Hepatocyte (in vitro differentiated cells): Measurements from ENCODE around the gene C6orf47. TPM values are rescaled to one million over a fixed set of nuclear protein-coding genes. Genes with fewer than 3 reads are reported as not detected.

Experiments used
- DNase-seq: peaks from one replicate; pipeline ENCODE4 v3.0.0-alpha.2; 2016; ENCODE audit warnings: low spot score
- H2AFZ ChIP-seq: fragments of 200-600 bp; sonication (generic); 2 replicates; pipeline ENCODE4 v1.6.0; 2016; ENCODE audit warnings: antibody characterized with exemption, mild to moderate bottlenecking
- H3K27ac ChIP-seq: fragments of 200-600 bp; sonication (generic); 2 replicates; pipeline ENCODE4 v1.5.1; 2016; ENCODE audit warnings: mild to moderate bottlenecking
- H3K27me3 ChIP-seq: fragments of 200-600 bp; sonication (generic); 2 replicates; pipeline ENCODE4 v1.6.1; 2016
- H3K36me3 ChIP-seq: fragments of 200-600 bp; sonication (generic); replicated peaks from 2 replicates; pipeline ENCODE4 v1.5.1; 2016; ENCODE audit warnings: low read depth; ENCODE audit not compliant: insufficient read depth
- H3K4me1 ChIP-seq: fragments of 200-600 bp; sonication (generic); 2 replicates; pipeline ENCODE4 v1.5.1; 2016; ENCODE audit warnings: mild to moderate bottlenecking, moderate library complexity; ENCODE audit not compliant: insufficient read depth
- H3K4me2 ChIP-seq: fragments of 200-600 bp; sonication (generic); 2 replicates; pipeline ENCODE4 v1.6.0; 2016
- H3K4me3 ChIP-seq: fragments of 200-600 bp; sonication (generic); 2 replicates; pipeline ENCODE4 v1.5.1; 2016; ENCODE audit warnings: mild to moderate bottlenecking
- H3K79me2 ChIP-seq: fragments of 200-600 bp; sonication (generic); 2 replicates; pipeline ENCODE4 v1.6.0; 2017; ENCODE audit warnings: mild to moderate bottlenecking
- H3K9me2 ChIP-seq: fragments of 200-600 bp; sonication (generic); replicated peaks from 2 replicates; pipeline ENCODE4 v1.6.0; 2017; ENCODE audit warnings: mild to moderate bottlenecking; ENCODE audit not compliant: insufficient read depth
- H3K9me3 ChIP-seq: fragments of 200-600 bp; sonication (generic); 2 replicates; pipeline ENCODE4 v1.5.1; 2016; ENCODE audit warnings: low read depth, mild to moderate bottlenecking
- H4K20me1 ChIP-seq: fragments of 200-600 bp; sonication (generic); 2 replicates; pipeline ENCODE4 v1.6.0; 2016; ENCODE audit warnings: mild to moderate bottlenecking; ENCODE audit not compliant: insufficient read depth, poor library complexity, severe bottlenecking
- EZH2 ChIP-seq: fragments of 200-600 bp; sonication (generic); IDR thresholded peaks from 2 replicates; pipeline ENCODE4 v1.6.1; 2016; ENCODE audit warnings: antibody characterized with exemption, mild to moderate bottlenecking, borderline replicate concordance
- EZH2phosphoT487 ChIP-seq: fragments of 200-600 bp; sonication (generic); IDR thresholded peaks from one replicate; pipeline ENCODE4 v1.6.1; 2018; ENCODE audit warnings: antibody characterized with exemption, mild to moderate bottlenecking, low read depth, moderate library complexity; ENCODE audit not compliant: unreplicated experiment, severe bottlenecking
- WGBS: methylation state at CpG from one replicate; pipeline ENCODE4 v1.1.6; 2016; ENCODE audit warnings: low lambda C conversion rate; ENCODE audit errors: missing lambda C conversion rate; 5-methylcytosine and 5-hydroxymethylcytosine counted together
- microRNA-seq: library from miRNA; unstranded; fragments of <30 nt; microRNA quantifications from one replicate; pipeline ENCODE4, GENCODE V29; 2017
- polyA plus RNA-seq: library from polyadenylated mRNA; unstranded; fragments of >200 nt; fragmentation: Nextera tagmentation; extraction: Ambion mirVana; gene quantifications from 2 replicates; pipeline ENCODE4 v1.2.1, GENCODE V29; 2016
- small RNA-seq: library from RNA; depleted of rRNA; stranded (forward); fragments of <200 nt; gene quantifications from one replicate; pipeline ENCODE3, GENCODE V24; 2014
- total RNA-seq: library from RNA; depleted of rRNA; stranded (reverse); fragments of >200 nt; gene quantifications from 2 replicates; pipeline ENCODE4 v1.2.3, GENCODE V29; 2014
- TF ChIP-seq, protein P1 (sequence below): fragments of 200-600 bp; sonication (generic); IDR thresholded peaks from 2 replicates; pipeline ENCODE4 v1.5.1; 2016; ENCODE audit warnings: antibody characterized with exemption, mild to moderate bottlenecking; ENCODE audit not compliant: poor library complexity

Gene C6orf47
- total and polyA plus RNA-seq, 2 experiments from 2014 or later = 23.3 to 25.4 TPM

DNA sequence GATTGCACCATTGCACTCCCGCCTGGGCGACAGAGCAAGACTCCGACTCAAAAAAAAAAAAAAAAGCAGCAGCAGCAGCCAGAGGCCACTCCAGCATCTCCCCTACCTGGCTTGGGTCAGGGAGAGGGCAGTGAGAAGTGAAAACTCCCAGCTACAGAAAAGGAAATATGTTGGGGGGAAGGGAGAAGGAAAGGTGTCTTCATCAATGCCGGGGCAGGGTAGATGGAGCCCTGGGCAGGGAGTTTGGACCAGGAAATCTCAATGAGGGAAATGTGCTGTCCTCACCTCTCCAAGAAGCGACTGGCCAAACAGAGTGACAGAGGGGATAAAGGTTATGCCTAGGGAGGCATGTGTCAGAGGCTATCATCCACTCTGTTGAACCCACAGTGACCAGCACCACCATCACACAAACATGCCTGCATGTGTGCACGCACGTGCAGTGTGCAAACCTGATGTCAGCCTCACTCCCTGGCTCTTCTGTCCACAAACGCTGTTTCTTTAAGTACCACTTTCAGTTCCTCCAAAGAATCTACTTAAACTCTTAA is 46.4 kb downstream of the C6orf47 start:
- 73% methylated on average over 5 of the region's 8 CpGs for WGBS
- H3K27me3 ChIP-seq = no peaks in the 10 kb centered on the region
- no peaks in the 10 kb centered on the region for H3K9me3 ChIP-seq
- H3K9me2 ChIP-seq = no peaks in the 10 kb centered on the region
- H3K27ac ChIP-seq = peak overlapping the region; percentile 76
- no peaks in the 10 kb centered on the region for H4K20me1 ChIP-seq
- TF ChIP-seq EZH2 (no peak), EZH2phosphoT487 (no peak)
- TF ChIP-seq, protein P1, sequence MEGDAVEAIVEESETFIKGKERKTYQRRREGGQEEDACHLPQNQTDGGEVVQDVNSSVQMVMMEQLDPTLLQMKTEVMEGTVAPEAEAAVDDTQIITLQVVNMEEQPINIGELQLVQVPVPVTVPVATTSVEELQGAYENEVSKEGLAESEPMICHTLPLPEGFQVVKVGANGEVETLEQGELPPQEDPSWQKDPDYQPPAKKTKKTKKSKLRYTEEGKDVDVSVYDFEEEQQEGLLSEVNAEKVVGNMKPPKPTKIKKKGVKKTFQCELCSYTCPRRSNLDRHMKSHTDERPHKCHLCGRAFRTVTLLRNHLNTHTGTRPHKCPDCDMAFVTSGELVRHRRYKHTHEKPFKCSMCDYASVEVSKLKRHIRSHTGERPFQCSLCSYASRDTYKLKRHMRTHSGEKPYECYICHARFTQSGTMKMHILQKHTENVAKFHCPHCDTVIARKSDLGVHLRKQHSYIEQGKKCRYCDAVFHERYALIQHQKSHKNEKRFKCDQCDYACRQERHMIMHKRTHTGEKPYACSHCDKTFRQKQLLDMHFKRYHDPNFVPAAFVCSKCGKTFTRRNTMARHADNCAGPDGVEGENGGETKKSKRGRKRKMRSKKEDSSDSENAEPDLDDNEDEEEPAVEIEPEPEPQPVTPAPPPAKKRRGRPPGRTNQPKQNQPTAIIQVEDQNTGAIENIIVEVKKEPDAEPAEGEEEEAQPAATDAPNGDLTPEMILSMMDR = no peak
- H3K4me3 ChIP-seq = no peak overlapping the region
- peaks cover 11% of the 10 kb centered on the region for H3K4me1 ChIP-seq
- peak; percentile 32 for DNase-seq
- no peak overlapping the region for H2AFZ ChIP-seq
- H3K79me2 ChIP-seq = no peaks in the 10 kb centered on the region
- H3K4me2 ChIP-seq = peak overlapping the region; percentile 70
- no peaks in the 10 kb centered on the region for H3K36me3 ChIP-seq

DNA sequence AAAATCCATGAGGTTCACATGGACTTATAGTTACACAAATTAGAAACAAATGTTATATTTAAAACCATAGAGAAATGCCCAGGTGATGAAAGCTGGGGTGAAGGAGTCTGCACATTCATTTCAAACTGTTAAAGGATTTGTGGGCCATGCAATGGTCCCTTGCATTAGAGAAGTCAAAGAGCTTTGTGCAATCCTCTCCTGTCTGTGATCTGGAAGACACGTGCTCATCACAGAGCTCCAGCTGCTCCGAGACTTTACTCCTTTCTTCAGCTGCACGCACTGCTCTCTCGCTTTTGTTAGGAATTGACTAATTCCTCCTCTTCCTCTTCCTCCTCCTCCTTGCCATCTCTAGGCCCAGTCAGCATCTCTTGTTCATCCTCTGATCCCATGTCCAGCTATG is 49.6 kb downstream of the C6orf47 start:
- 80% methylated on average over 4 of the region's 4 CpGs for WGBS

DNA sequence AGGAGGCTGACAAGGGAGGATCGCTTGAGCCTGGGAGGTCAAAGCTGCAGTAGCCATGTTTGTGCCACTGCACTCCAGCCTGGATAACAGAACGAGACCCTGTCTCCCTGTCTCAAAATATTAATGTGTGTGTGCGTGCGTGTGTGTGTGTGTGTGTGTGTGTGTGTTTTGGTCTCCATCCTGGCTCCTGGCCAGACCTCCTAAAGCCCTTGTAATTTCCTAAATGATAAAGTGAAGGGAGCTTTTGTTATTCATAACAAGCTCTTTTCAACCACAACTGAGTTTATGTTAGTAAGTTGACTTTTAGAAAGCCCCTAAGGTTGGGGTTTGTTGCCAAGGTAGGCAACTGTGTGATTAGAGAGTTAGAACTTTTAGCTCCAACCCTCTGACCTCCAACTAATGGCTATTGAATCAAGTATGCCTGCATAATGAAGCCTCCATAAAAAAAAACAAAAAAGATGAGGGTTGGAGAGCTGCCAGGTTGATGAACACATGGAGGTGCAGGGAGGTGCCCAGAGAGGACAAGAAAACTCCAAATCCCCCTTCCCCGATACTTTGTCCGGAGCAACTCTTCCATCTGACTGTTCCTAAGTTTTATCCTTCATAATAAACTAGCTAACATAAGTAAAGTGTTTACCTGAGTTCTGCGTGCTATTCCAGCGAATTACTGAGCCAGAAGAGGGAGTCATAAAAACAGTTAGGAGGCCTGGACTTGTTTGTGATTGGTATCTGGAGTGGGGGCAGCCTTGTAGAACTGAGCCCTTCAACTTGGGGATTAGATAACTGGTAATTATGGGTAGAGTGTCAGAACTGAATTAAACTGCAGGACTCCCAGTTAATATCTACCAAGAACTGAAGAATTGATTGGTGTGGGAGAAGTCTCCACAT is 50.8 kb downstream of the C6orf47 start:
- H3K4me1 ChIP-seq = peaks cover 3% of the 10 kb centered on the region
- H2AFZ ChIP-seq = no peak overlapping the region
- H3K4me2 ChIP-seq = no peak overlapping the region
- no peak for DNase-seq
- H3K27me3 ChIP-seq = no peaks in the 10 kb centered on the region
- 63% methylated on average over 8 of the region's 8 CpGs for WGBS
- TF ChIP-seq, protein P1 = no peak
- TF ChIP-seq EZH2phosphoT487 (no peak), EZH2 (no peak)
- no peaks in the 10 kb centered on the region for H3K36me3 ChIP-seq
- no peaks in the 10 kb centered on the region for H3K79me2 ChIP-seq
- H4K20me1 ChIP-seq = no peaks in the 10 kb centered on the region
- H3K27ac ChIP-seq = no peak overlapping the region
- H3K9me3 ChIP-seq = no peaks in the 10 kb centered on the region
- H3K4me3 ChIP-seq = no peak overlapping the region
- no peaks in the 10 kb centered on the region for H3K9me2 ChIP-seq

More for the DNA sequence above, 49.6 kb downstream of the C6orf47 start:
- DNase-seq = no peak
- no peaks in the 10 kb centered on the region for H3K27me3 ChIP-seq
- peaks cover 11% of the 10 kb centered on the region for H3K4me1 ChIP-seq
- H2AFZ ChIP-seq = no peak overlapping the region
- no peaks in the 10 kb centered on the region for H3K9me3 ChIP-seq
- H3K9me2 ChIP-seq = no peaks in the 10 kb centered on the region
- no peaks in the 10 kb centered on the region for H3K36me3 ChIP-seq
- H4K20me1 ChIP-seq = no peaks in the 10 kb centered on the region
- no peaks in the 10 kb centered on the region for H3K79me2 ChIP-seq
- H3K27ac ChIP-seq = no peak overlapping the region
- TF ChIP-seq, protein P1 = no peak
- no peak for TF ChIP-seq EZH2phosphoT487
- TF ChIP-seq EZH2 = no peak
- H3K4me3 ChIP-seq = no peak overlapping the region
- H3K4me2 ChIP-seq = no peak overlapping the region

Small RNAs within 50 kb of the gene (microRNA-seq; reads per million reads assigned to microRNA genes)
- 5.4 reads per million, percentile 11 among the genes with 10 or more reads in this experiment for gene MIR4646
- gene MIR6832 = 2.2 reads per million

Small RNAs within 50 kb of the gene (small RNA-seq; reads per million reads assigned to genes)
- gene MIR4646 (not detected), gene MIR6832 (not detected), gene RF00019 (not detected), gene SNORA38 (3.7 reads per million, percentile 91 among the genes with 10 or more reads in this experiment), gene UQCRHP1 (not detected)

Other genes starting within 250 kb of the C6orf47 start
Only the 30 nearest of the 37 such genes appear.
- gene MCCD1, start 131.8 kb downstream of the C6orf47 start, total RNA-seq = 0.47 and 1.2 TPM in 2 replicates
- 1.3 and 2.0 TPM in 2 replicates for gene MCCD1, start 131.8 kb downstream of the C6orf47 start, polyA plus RNA-seq
- gene DDX39B, start 118.8 kb downstream of the C6orf47 start, total RNA-seq = 207 and 287 TPM in 2 replicates
- 210 and 238 TPM in 2 replicates for gene DDX39B, start 118.8 kb downstream of the C6orf47 start, polyA plus RNA-seq
- gene ATP6V1G2, start 114.2 kb downstream of the C6orf47 start, total RNA-seq = 0.63 and 0.88 TPM in 2 replicates
- 0.73 TPM in 1 of 2 replicates, not detected in the other for gene ATP6V1G2, start 114.2 kb downstream of the C6orf47 start, polyA plus RNA-seq
- 22.7 and 28.9 TPM in 2 replicates for gene NFKBIL1, start 113.2 kb downstream of the C6orf47 start, total RNA-seq
- 25.0 and 30.3 TPM in 2 replicates for gene NFKBIL1, start 113.2 kb downstream of the C6orf47 start, polyA plus RNA-seq
- not detected in 2 replicates for gene LTA, start 88.5 kb downstream of the C6orf47 start, total RNA-seq
- gene LTA, start 88.5 kb downstream of the C6orf47 start, polyA plus RNA-seq = not detected in 2 replicates
- 0.63 TPM in 1 of 2 replicates, not detected in the other for gene TNF, start 85.2 kb downstream of the C6orf47 start, total RNA-seq
- 0.91 and 1.3 TPM in 2 replicates for gene TNF, start 85.2 kb downstream of the C6orf47 start, polyA plus RNA-seq
- gene LTB, start 78.4 kb downstream of the C6orf47 start, total RNA-seq = 2.4 and 4.0 TPM in 2 replicates
- gene LTB, start 78.4 kb downstream of the C6orf47 start, polyA plus RNA-seq = 6.0 and 10.6 TPM in 2 replicates
- not detected in 2 replicates for gene LST1, start 74.5 kb downstream of the C6orf47 start, total RNA-seq
- 1.5 and 2.4 TPM in 2 replicates for gene LST1, start 74.5 kb downstream of the C6orf47 start, polyA plus RNA-seq
- not detected in 2 replicates for gene NCR3, start 67.8 kb downstream of the C6orf47 start, total RNA-seq
- not detected in 2 replicates for gene NCR3, start 67.8 kb downstream of the C6orf47 start, polyA plus RNA-seq
- gene AIF1, start 45.5 kb downstream of the C6orf47 start, total RNA-seq = 4.1 and 4.6 TPM in 2 replicates
- gene AIF1, start 45.5 kb downstream of the C6orf47 start, polyA plus RNA-seq = 7.2 and 12.8 TPM in 2 replicates
- gene PRRC2A, start 40.1 kb downstream of the C6orf47 start, total RNA-seq = 29.8 and 50.2 TPM in 2 replicates
- gene PRRC2A, start 40.1 kb downstream of the C6orf47 start, polyA plus RNA-seq = 47.5 and 69.0 TPM in 2 replicates
- gene BAG6, start 8.1 kb downstream of the C6orf47 start, total RNA-seq = 113 and 148 TPM in 2 replicates
- gene BAG6, start 8.1 kb downstream of the C6orf47 start, polyA plus RNA-seq = 84.6 and 85.7 TPM in 2 replicates
- 9.3 and 10.4 TPM in 2 replicates for gene APOM, start 4.9 kb downstream of the C6orf47 start, total RNA-seq
- gene APOM, start 4.9 kb downstream of the C6orf47 start, polyA plus RNA-seq = 28.2 and 40.7 TPM in 2 replicates
- 11.5 and 18.1 TPM in 2 replicates for gene GPANK1, start 4.2 kb upstream of the C6orf47 start, total RNA-seq
- 18.5 and 23.8 TPM in 2 replicates for gene GPANK1, start 4.2 kb upstream of the C6orf47 start, polyA plus RNA-seq
- gene CSNK2B, start 5.3 kb upstream of the C6orf47 start, total RNA-seq = 155 and 185 TPM in 2 replicates
- 181 and 202 TPM in 2 replicates for gene CSNK2B, start 5.3 kb upstream of the C6orf47 start, polyA plus RNA-seq
- gene LY6G5B, start 9.2 kb upstream of the C6orf47 start, total RNA-seq = 2.2 and 5.3 TPM in 2 replicates
- gene LY6G5B, start 9.2 kb upstream of the C6orf47 start, polyA plus RNA-seq = 14.9 and 18.9 TPM in 2 replicates
- gene LY6G5C, start 20.3 kb upstream of the C6orf47 start, total RNA-seq = 0.32 TPM in 1 of 2 replicates, not detected in the other
- gene LY6G5C, start 20.3 kb upstream of the C6orf47 start, polyA plus RNA-seq = 0.63 and 5.0 TPM in 2 replicates
- gene ABHD16A, start 42.5 kb upstream of the C6orf47 start, total RNA-seq = 63.2 and 66.8 TPM in 2 replicates
- 81.3 and 94.7 TPM in 2 replicates for gene ABHD16A, start 42.5 kb upstream of the C6orf47 start, polyA plus RNA-seq
- gene LY6G6F, start 46.1 kb upstream of the C6orf47 start, total RNA-seq = not detected in 2 replicates
- not detected in 2 replicates for gene LY6G6F, start 46.1 kb upstream of the C6orf47 start, polyA plus RNA-seq
- gene LY6G6D, start 54.6 kb upstream of the C6orf47 start, total RNA-seq = 1.3 TPM in 1 of 2 replicates, not detected in the other
- 1.2 and 3.0 TPM in 2 replicates for gene LY6G6D, start 54.6 kb upstream of the C6orf47 start, polyA plus RNA-seq
- gene LY6G6C, start 61.0 kb upstream of the C6orf47 start, total RNA-seq = not detected in 2 replicates
- 0.30 and 0.39 TPM in 2 replicates for gene LY6G6C, start 61.0 kb upstream of the C6orf47 start, polyA plus RNA-seq
- gene MPIG6B, start 62.6 kb upstream of the C6orf47 start, total RNA-seq = not detected in 2 replicates
- 0.33 TPM in 1 of 2 replicates, not detected in the other for gene MPIG6B, start 62.6 kb upstream of the C6orf47 start, polyA plus RNA-seq
- 93.8 and 108 TPM in 2 replicates for gene DDAH2, start 68.5 kb upstream of the C6orf47 start, total RNA-seq
- gene DDAH2, start 68.5 kb upstream of the C6orf47 start, polyA plus RNA-seq = 137 and 157 TPM in 2 replicates
- gene CLIC1, start 75.8 kb upstream of the C6orf47 start, total RNA-seq = 454 and 463 TPM in 2 replicates
- gene CLIC1, start 75.8 kb upstream of the C6orf47 start, polyA plus RNA-seq = 555 and 599 TPM in 2 replicates
- gene MSH5, start 79.2 kb upstream of the C6orf47 start, total RNA-seq = 6.4 and 7.9 TPM in 2 replicates
- gene MSH5, start 79.2 kb upstream of the C6orf47 start, polyA plus RNA-seq = 4.9 and 8.5 TPM in 2 replicates
- gene SAPCD1, start 101.9 kb upstream of the C6orf47 start, total RNA-seq = 1.4 and 4.1 TPM in 2 replicates
- 1.8 and 2.0 TPM in 2 replicates for gene SAPCD1, start 101.9 kb upstream of the C6orf47 start, polyA plus RNA-seq
- 1.5 and 3.4 TPM in 2 replicates for gene VWA7, start 116.5 kb upstream of the C6orf47 start, total RNA-seq
- gene VWA7, start 116.5 kb upstream of the C6orf47 start, polyA plus RNA-seq = 2.8 and 5.2 TPM in 2 replicates
- 23.3 and 36.6 TPM in 2 replicates for gene VARS1, start 135.0 kb upstream of the C6orf47 start, total RNA-seq
- gene VARS1, start 135.0 kb upstream of the C6orf47 start, polyA plus RNA-seq = 51.0 and 59.6 TPM in 2 replicates
- 42.9 and 51.9 TPM in 2 replicates for gene LSM2, start 146.2 kb upstream of the C6orf47 start, total RNA-seq
- 48.7 and 57.9 TPM in 2 replicates for gene LSM2, start 146.2 kb upstream of the C6orf47 start, polyA plus RNA-seq
- gene HSPA1L, start 154.5 kb upstream of the C6orf47 start, total RNA-seq = 1.4 and 2.2 TPM in 2 replicates
- gene HSPA1L, start 154.5 kb upstream of the C6orf47 start, polyA plus RNA-seq = 1.0 and 2.7 TPM in 2 replicates